ENCODE measurements around the gene ZNF669.

ZNF669 gene

DNA sequence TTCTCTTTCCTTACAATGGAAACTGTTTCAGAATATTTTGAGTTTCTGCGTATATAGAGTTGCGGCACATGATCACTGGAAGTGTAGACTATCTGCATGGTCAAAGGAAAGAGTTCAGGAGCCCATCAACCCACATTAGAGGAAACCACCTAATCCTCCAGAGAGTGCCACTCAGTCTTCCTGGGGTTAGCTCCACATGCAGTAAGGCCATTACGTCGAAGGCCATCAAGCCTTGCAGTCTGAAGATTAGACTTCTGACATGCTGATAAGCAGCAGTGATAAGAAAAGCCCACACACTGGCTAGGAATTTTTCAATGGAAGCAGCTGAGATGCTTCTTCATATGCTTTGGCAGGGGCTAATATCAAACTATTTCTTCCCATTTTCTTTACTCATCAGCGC lies 7.6 kb downstream of the ZNF669 start:
- no peak for DNase-seq (ENCODE audit: low spot score)
- in situ Hi-C loops (cut with MboI; ENCODE audit: low pct_unique_long_range_greater_than_20kb, low sequenced_read_pairs, unreplicated experiment) = no loop called here
- TF ChIP-seq, protein P1, sequence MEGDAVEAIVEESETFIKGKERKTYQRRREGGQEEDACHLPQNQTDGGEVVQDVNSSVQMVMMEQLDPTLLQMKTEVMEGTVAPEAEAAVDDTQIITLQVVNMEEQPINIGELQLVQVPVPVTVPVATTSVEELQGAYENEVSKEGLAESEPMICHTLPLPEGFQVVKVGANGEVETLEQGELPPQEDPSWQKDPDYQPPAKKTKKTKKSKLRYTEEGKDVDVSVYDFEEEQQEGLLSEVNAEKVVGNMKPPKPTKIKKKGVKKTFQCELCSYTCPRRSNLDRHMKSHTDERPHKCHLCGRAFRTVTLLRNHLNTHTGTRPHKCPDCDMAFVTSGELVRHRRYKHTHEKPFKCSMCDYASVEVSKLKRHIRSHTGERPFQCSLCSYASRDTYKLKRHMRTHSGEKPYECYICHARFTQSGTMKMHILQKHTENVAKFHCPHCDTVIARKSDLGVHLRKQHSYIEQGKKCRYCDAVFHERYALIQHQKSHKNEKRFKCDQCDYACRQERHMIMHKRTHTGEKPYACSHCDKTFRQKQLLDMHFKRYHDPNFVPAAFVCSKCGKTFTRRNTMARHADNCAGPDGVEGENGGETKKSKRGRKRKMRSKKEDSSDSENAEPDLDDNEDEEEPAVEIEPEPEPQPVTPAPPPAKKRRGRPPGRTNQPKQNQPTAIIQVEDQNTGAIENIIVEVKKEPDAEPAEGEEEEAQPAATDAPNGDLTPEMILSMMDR (IDR thresholded peaks at IDR 0.05; ENCODE audit: extremely low read depth, insufficient read depth, missing control alignments) = no peak

DNA sequence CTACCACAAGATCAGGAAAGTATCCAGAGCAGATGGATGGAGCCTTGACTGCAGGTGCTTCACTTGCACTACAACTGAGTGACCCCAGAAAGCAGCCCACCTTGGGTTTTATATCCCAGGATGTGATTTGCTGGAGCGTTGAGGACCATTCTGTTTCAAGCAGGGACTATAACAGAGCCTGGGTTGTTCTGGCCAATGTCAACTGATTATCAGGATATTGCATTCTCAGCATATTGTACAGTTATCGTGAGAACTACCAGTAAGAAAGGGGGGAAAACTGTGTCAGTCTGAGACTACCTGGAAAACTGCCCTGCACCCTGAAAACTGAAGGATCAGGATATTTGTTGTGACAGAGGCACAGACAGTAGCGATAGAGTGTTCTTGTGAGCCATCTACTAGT lies 8.0 kb downstream of the ZNF669 start:
- TF ChIP-seq, protein P1 (IDR thresholded peaks at IDR 0.05; ENCODE audit: extremely low read depth, insufficient read depth, missing control alignments) = no peak
- in situ Hi-C loops (cut with MboI; ENCODE audit: low pct_unique_long_range_greater_than_20kb, low sequenced_read_pairs, unreplicated experiment) = no loop called here
- DNase-seq (ENCODE audit: low spot score) = no peak

DNA sequence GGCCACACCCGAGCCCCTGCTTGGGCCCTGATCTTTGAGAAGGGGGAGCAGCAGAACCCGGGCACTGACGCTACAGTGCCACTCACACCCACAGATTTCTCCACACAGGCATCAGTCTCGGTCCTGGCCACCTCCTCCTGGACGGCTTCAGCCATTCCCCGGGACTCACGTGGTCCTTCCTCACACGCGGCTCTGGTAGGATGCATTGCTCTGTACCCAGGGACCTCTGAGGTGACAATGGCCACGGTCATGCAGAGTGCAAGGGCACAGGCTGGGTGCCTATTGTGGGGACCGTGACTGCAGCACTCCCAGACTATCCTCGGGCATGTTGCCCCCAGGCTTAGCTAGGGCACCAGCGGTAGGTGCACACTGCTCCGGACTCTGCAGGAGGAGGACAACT lies 13.7 kb downstream of the ZNF669 start:
- in situ Hi-C loops (cut with MboI; ENCODE audit: low pct_unique_long_range_greater_than_20kb, low sequenced_read_pairs, unreplicated experiment) = no loop called here
- TF ChIP-seq, protein P1 (IDR thresholded peaks at IDR 0.05; ENCODE audit: extremely low read depth, insufficient read depth, missing control alignments) = no peak
- no peak for DNase-seq (ENCODE audit: low spot score)

DNA sequence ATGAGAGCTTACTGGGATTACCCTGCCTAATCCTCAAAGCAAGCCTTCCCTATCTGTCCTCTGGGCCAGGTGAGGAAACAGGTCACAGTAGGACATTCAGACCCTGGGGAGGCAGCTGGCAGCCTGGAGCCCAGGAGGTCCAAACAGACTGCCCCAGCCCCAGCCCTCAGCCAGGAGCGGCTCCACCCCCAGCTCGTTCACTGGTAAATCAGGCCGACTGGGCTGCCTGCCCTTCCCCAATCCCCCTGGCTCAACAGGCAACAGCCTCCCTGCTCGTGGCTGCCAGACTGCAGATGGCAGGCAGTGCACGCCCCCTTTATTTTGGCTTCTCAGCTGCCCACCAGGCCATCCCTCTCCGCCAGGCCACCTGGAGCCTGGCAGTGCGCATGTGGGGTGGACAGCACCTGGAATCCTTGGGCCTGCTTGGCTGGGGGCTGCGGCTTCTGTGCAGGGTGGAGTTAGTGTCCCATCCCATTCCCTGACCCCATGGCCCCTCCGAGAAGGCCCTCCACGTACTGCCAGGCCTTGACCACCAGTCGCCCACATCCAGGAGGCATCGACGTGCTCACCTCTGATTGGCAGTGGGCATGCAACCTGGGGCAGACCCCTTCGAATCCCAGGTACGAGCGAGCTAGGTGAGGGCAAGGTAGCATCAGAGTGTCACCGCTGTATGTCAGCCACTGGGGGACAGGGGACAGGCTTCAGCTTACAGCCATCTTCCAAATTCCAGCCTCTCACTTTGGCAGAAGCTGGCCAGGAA lies 14.4 kb downstream of the ZNF669 start:
- TF ChIP-seq, protein P1 (IDR thresholded peaks at IDR 0.05; ENCODE audit: extremely low read depth, insufficient read depth, missing control alignments) = no peak
- DNase-seq (ENCODE audit: low spot score) = no peak
- in situ Hi-C loops (cut with MboI; ENCODE audit: low pct_unique_long_range_greater_than_20kb, low sequenced_read_pairs, unreplicated experiment) = no loop called here

DNA sequence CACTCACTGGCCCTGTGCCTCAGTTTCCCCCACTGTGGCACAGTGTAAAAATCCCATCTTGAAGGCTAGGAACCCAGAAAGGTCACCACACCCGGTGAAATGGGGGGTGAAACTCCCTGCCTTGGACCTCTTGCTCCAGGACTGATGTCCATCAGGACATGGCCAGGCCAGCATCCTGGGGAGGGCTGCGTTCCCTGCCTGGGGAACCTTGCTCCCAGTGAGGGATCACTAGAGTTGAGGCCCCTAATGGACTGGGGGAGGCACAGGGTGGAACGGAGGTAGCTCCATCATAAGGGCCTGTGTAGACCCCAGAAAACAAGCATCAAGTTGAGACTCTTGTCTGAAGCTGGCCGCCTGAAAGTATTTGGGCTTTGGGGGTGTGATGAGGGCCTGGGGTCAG lies 15.2 kb downstream of the ZNF669 start:
- in situ Hi-C loops (cut with MboI; ENCODE audit: low pct_unique_long_range_greater_than_20kb, low sequenced_read_pairs, unreplicated experiment) = no loop called here

DNA sequence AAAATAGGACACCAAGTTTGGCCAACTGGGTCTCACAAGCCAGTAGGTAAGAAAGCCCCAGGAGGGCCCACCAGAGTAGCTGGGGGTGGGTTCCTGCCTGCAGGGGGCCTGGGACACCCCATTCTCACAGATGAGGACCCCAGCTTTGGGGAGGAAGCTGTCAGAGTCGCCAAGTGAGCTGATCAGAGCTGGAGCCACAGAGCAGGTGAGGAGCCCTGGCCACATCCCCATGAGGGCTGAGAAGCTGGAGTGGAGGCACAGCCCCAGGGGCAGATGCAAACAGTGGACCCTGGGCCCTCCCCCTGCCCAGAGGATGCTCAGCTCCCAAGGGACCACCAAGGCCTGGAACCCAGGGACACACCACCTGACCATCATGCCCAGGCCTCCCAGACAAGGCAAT lies 16.9 kb downstream of the ZNF669 start:
- DNase-seq (ENCODE audit: low spot score) = no peak
- TF ChIP-seq, protein P1 (IDR thresholded peaks at IDR 0.05; ENCODE audit: extremely low read depth, insufficient read depth, missing control alignments) = no peak
- in situ Hi-C loops (cut with MboI; ENCODE audit: low pct_unique_long_range_greater_than_20kb, low sequenced_read_pairs, unreplicated experiment) = no loop called here

More for the DNA sequence above, 15.2 kb downstream of the ZNF669 start:
- no peak for DNase-seq (ENCODE audit: low spot score)
- TF ChIP-seq, protein P1 (IDR thresholded peaks at IDR 0.05; ENCODE audit: extremely low read depth, insufficient read depth, missing control alignments) = no peak
